ENCODE measurements around the gene LARP4B. TPM values are rescaled to one million over a fixed set of nuclear protein-coding genes. Genes with fewer than 3 reads are reported as not detected.

LARP4B gene
- total RNA-seq, 1 donor from 2014 or later, result 137 TPM

DNA sequence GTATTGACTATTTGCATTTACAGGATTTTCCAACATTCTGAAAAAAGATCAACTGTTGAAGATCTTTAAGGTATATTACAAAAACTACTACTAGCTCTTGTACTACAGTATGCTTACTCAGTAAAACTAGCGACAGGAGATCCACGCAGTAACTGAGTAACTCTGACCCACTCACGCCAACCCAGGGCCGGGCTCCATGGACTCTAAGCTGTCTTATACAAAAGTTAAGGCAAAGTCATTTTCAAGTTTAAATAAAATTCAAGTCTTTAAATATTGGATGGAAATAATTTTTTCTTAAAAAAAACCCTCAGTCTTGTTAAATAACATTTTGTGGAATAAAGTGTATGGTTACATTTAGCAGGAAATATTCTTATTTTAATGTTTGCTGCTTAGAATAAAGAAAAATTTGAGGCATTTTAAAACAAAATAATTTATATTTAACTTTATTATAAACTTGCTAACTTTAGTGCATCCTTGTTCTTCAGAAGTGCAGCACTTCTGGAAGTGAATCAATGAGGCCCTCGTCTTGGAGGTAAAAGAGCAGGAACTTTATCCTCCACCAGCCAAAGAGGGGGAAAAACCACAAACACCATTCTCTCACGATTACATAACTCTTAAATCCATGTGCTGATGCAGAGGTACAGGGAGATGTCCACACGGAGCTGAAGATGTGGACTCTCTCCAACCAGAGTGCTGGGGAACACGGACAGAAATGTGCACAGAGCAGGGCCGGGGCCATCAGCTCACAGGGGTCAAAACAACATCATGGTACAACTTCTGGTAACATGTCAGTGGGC is 119.9 kb downstream of the LARP4B start:
- intact Hi-C loops (cut with micrococcal nuclease), result no loop called here
- H3K36me3 Mint-ChIP-seq (ENCODE audit: low read depth), result peaks cover 77% of the 10 kb centered on the region
- no peaks in the 10 kb centered on the region for H3K4me1 Mint-ChIP-seq (ENCODE audit: low read depth)
- H3K27me3 Mint-ChIP-seq (ENCODE audit: low read depth), result no peaks in the 10 kb centered on the region
- no peaks in the 10 kb centered on the region for H3K9me3 Mint-ChIP-seq
- DNase-seq (ENCODE audit: low spot score), result no peak
- H3K4me3 Mint-ChIP-seq (ENCODE audit: low read depth), result no peak overlapping the region
- no peak overlapping the region for H3K27ac Mint-ChIP-seq

DNA sequence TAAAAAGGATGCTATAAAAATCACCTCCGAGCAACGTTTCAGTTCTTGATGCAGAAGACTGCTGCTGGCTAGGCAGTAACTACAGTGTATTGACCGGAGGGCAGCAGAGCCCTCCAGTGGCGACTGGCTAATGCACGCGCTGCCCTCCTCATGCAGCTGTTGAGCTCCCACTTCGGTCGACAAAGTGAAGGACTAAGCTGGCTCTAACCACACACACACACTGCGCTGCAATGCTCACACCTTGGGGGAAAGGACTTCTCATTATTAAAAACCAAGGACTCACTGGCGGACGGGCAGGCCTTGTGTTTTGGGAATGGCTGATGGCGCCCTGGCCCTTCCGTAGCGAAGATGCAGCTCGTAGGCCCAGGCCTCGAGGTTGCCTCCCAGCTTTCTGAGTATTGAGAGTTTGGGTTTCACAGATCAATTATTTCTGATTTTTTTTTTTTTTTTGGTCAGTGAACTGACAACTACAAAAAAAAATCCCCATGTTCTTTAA is 121.1 kb downstream of the LARP4B start:
- H3K36me3 Mint-ChIP-seq (ENCODE audit: low read depth), result peaks cover 76% of the 10 kb centered on the region
- intact Hi-C loops (cut with micrococcal nuclease), result no loop called here
- no peaks in the 10 kb centered on the region for H3K4me1 Mint-ChIP-seq (ENCODE audit: low read depth)
- no peak for DNase-seq (ENCODE audit: low spot score)
- H3K4me3 Mint-ChIP-seq (ENCODE audit: low read depth), result no peak overlapping the region
- no peaks in the 10 kb centered on the region for H3K27me3 Mint-ChIP-seq (ENCODE audit: low read depth)
- H3K27ac Mint-ChIP-seq, result no peak overlapping the region
- H3K9me3 Mint-ChIP-seq, result no peaks in the 10 kb centered on the region

DNA sequence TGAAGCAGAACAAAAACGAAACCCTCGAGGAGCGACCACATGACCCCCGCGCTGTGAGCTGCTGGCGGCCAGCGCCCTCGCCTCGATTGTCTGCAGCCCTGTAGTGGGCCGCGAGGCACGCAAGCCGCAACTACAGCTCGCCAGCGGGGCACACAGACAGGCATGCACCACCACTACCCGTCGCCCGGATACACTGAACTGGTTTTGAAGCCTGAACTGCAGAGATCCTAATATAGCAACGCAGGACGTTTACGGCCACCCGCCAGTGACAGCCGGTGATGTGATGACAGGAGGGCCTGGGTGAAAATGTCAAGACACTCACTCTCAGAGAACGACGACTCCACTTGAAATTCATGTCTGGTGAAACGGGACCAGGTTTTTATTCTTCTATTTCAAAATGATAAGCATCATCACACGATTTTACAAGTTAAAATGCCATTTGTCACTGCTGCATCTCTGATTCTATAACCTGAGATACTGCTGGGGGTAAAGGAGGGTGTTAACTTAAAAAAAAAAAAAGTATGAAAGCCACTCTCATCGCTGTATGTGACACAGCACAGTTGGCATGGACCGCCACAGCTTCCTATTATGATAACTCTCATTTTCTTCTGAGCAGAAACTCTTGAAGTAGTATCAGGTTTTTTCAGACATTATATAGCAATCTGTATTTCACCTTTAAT is 121.7 kb downstream of the LARP4B start:
- Mint-ChIP-seq H3K27ac (no peak overlapping the region), H3K4me1 (ENCODE audit: low read depth) (peaks cover 1% of the 10 kb centered on the region), H3K9me3 (no peaks in the 10 kb centered on the region), H3K36me3 (ENCODE audit: low read depth) (peaks cover 70% of the 10 kb centered on the region), H3K4me3 (ENCODE audit: low read depth) (no peak overlapping the region), H3K27me3 (ENCODE audit: low read depth) (no peaks in the 10 kb centered on the region)
- DNase-seq (ENCODE audit: low spot score), result no peak
- intact Hi-C loops (cut with micrococcal nuclease), result no loop called here

DNA sequence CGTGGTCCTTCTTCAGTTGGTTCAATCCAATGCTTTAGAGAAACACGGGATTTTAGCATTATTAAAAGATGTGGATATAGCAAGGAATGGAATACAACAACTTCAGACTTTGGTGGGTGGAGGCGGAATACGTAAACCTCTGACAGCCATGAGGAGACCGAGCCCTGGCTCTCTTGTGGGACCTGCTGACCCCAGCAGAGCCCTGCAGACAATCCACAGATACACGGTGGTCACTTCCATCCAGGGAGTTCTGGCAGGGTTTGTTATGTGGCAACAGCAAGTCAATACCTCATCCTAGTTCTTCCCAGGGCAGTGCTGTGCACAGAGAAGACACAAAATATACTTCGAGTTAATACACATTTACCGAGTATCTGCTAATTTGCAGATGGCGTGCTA is 123.5 kb downstream of the LARP4B start:
- Mint-ChIP-seq H3K36me3 (ENCODE audit: low read depth) (peaks cover 55% of the 10 kb centered on the region), H3K4me3 (ENCODE audit: low read depth) (no peak overlapping the region), H3K9me3 (no peaks in the 10 kb centered on the region), H3K27ac (no peak overlapping the region), H3K4me1 (ENCODE audit: low read depth) (peaks cover 4% of the 10 kb centered on the region), H3K27me3 (ENCODE audit: low read depth) (no peaks in the 10 kb centered on the region)
- intact Hi-C loops (cut with micrococcal nuclease), result no loop called here
- DNase-seq (ENCODE audit: low spot score), result no peak

DNA sequence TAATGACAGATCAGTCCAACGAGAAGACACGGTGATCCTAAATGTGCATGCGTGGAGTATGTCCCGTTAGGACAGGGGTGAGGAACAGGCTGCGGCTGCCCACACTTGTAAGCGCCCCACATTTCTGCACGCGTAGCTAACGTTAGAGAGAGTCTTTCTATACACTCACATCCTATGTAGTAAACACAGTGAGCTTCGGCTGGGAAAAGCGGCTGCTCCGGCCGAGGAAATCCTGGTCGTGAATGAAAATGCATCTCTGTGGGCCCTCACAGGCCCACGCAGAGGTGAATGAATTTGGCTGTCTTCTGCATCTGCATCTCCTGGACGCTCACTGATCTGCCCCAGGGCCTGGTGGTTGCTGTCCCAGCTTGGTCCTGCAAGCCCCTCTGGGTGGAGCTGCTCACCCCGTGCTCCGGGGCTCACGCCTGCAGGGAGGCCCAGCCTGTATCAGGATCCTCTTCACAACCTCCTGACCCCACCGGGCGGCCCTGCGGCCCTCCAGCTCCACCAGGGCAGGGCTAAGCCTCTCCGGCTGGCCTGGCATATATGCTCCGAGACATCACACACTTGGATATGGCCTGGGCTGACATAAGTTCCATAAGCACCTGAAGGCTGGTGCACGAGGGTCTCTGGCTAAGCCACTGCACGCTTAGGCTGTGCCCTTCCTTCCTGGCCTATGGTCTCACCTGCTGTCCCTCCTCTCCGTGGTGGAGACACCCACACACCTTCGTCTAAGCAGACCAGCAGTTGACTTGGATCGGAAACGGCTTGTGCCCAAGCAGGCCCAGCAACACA is 124.1 kb downstream of the LARP4B start:
- intact Hi-C loops (cut with micrococcal nuclease), result no loop called here
- Mint-ChIP-seq H3K36me3 (ENCODE audit: low read depth) (peaks cover 52% of the 10 kb centered on the region), H3K4me1 (ENCODE audit: low read depth) (peaks cover 4% of the 10 kb centered on the region), H3K9me3 (no peaks in the 10 kb centered on the region), H3K27me3 (ENCODE audit: low read depth) (no peaks in the 10 kb centered on the region), H3K27ac (no peak overlapping the region), H3K4me3 (ENCODE audit: low read depth) (no peak overlapping the region)
- DNase-seq (ENCODE audit: low spot score), result no peak

DNA sequence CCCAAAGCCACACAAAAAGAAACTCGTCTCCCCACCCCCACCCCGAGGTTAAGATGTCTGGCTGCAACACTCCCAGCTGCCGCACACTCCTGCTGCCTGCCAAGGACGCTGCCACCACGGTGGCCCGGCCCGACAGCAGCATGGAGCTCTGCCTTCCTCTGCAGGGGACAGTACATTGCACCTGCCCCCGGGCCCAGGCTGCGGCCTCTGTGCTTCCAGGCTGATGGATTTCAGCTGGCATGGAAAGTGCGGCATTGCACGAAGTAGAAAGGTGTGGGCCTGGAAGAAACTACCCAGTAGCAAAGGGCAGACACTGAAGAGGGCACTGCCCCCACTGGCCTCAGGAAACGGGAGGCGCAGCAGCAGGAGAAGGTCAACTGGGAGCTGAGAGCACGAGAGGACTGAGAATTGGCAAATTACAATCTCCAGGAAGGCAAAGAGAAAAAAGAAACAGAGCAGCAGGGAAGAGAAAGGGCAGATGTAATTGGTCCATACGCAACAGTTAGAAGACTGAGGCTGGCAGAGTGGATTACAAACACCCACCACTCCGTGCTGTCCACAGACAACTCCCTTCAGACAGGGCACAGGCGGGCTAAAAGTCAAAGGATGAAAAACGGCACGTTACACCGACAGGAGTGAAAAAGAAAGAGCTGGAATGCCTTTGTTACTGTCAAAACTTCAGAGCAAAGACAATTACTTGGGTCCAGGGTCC is 124.9 kb downstream of the LARP4B start:
- Mint-ChIP-seq H3K27me3 (ENCODE audit: low read depth) (no peaks in the 10 kb centered on the region), H3K36me3 (ENCODE audit: low read depth) (peaks cover 45% of the 10 kb centered on the region), H3K9me3 (no peaks in the 10 kb centered on the region), H3K27ac (no peak overlapping the region), H3K4me3 (ENCODE audit: low read depth) (no peak overlapping the region), H3K4me1 (ENCODE audit: low read depth) (peaks cover 4% of the 10 kb centered on the region)
- no peak for DNase-seq (ENCODE audit: low spot score)
- intact Hi-C loops (cut with micrococcal nuclease), result no loop called here

DNA sequence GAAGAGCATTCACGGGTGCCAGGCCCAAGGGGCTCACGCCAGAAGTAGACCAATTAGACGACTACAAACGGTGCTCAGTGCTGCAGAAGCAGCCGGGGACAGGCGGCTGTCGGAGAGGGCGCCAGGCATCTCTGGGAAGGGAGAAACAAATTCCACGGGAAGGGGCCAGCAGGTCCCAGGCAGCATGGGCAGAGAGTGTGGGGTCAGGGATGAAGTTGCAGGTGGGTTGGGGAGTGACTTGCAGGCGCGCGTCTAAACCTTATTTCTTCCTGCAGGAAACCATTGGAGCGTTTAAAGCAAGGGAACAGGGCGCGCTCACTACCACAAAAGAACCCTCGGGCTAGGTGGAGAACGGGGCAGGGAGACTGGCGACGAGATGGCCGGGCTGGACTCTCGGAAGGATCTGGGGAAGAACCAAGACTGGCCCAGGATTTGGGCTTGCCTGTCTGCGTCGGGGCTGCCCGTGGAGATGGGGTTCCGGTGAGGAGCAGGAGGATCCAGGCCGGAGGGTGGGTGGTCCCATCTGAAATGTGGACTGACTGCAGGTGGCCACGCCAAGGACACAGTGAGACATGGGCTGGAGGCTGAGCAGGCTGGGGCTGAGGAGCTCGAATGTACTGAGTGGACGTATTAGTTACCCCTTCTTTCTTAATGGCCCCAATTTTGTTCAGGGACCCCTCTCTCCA is 125.7 kb downstream of the LARP4B start:
- no peaks in the 10 kb centered on the region for H3K9me3 Mint-ChIP-seq
- no peak for DNase-seq (ENCODE audit: low spot score)
- no peaks in the 10 kb centered on the region for H3K27me3 Mint-ChIP-seq (ENCODE audit: low read depth)
- H3K27ac Mint-ChIP-seq, result no peak overlapping the region
- intact Hi-C loops (cut with micrococcal nuclease), result no loop called here
- no peak overlapping the region for H3K4me3 Mint-ChIP-seq (ENCODE audit: low read depth)
- H3K4me1 Mint-ChIP-seq (ENCODE audit: low read depth), result peaks cover 4% of the 10 kb centered on the region
- H3K36me3 Mint-ChIP-seq (ENCODE audit: low read depth), result peaks cover 42% of the 10 kb centered on the region

DNA sequence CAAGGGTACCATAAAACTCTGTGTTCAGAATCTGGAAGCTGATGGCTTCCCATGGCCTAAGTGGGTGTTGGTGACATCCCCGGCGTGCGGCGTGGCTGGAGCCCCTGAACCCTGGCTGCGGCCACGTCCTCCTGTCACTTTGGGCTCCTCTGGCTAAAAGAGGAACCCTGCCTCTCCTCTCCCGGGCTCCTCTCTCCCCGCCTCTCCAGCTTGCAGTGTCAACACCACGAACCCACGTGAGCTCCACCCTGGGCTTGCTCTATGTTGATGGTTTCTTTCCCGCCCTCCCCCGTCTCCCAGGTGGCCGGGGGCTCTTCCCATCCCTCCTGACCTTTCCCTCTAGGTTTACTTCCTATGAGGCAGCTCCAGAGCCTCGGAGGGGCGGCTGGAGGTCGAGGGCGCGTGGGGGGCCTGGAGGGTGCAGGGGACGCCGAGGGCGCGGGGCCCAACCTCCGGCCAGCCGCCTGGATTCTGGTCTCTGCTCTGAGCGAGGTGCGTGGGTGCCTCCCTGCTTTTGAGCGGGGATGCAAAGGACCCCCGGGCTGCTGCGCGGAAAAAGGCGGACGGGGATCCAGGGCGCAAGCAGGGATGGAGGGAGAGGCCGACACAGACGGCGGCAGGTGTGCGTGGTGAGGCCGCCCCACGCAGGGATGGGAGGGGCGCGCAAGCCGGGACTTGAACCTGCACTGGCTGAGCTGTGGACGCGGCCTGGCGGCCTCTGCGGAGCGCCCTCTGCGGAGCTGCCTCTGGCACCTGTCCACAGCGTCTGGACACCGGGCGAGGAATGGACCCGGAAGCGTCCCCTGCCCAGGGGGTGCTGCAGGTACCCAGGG is 126.5 kb downstream of the LARP4B start:
- Mint-ChIP-seq H3K36me3 (ENCODE audit: low read depth) (peaks cover 38% of the 10 kb centered on the region), H3K4me1 (ENCODE audit: low read depth) (peaks cover 4% of the 10 kb centered on the region), H3K9me3 (no peaks in the 10 kb centered on the region), H3K27ac (no peak overlapping the region), H3K4me3 (ENCODE audit: low read depth) (no peak overlapping the region), H3K27me3 (ENCODE audit: low read depth) (no peaks in the 10 kb centered on the region)
- DNase-seq (ENCODE audit: low spot score), result no peak
- intact Hi-C loops (cut with micrococcal nuclease), result no loop called here

DNA sequence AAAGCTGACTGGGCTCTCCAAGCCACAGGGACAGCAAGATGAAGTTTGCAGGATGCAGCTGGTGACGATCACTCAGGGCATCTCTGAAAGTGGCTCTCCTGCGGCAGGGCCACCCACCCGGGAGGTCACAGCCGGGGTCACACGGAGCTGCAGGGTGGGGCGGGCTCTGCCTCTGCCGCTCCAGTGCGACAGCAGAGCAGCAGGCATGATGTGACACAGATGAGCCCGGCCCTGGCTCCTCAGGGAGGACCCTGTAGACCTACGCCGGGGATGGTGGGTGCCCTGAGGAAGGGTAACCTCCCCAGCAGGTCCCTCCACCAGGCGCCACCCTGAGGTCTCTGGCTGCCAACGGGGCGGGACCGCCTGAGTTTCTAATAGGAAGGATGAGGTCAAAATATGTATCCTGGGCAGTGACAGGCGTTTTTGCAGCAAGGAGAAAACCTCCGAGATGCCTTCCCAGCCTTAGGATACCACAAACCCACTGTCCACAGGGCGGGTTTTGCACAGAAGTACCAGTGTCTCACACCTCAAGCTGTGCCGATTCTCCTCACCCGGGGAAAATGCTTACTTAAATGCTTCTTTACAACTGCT is 127.2 kb downstream of the LARP4B start:
- no peak overlapping the region for H3K4me3 Mint-ChIP-seq (ENCODE audit: low read depth)
- H3K27ac Mint-ChIP-seq, result no peak overlapping the region

DNA sequence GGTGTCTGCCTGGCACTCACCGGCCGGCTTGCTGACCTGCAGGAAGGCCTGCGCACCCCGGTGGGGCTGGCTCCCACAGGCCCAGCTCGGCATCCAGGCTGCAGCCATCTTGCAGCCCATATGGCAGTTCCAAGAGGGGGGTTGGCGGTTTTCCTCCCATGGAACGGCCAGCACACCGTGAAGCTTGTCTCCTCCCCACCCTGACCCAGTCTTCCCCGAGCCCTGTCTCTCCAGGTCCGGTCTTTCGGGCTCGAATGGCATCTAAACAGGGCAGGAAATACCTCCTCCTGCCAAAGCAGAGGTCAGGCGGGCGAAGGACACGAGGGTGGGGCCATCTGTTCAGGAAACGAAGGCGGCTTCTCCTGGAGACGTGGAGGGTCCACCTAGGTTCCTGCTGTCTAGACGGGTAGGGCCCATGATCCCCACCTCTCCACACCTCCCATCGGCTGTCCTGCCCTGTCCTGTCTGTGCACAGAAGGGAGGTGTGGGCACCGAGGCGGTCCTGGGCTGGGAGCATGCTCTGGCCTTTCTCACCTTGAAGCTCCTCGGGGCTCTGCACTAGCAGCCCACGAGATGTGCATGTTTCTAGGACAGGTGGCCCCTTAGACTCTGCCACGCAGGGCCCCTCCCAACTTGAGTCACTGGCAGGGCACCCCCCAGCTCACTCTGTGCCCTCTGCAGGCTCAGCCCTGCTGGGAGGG is 128.3 kb downstream of the LARP4B start:
- H3K36me3 Mint-ChIP-seq (ENCODE audit: low read depth), result peaks cover 26% of the 10 kb centered on the region

More for the DNA sequence above, 127.2 kb downstream of the LARP4B start:
- intact Hi-C loops (cut with micrococcal nuclease), result no loop called here
- DNase-seq (ENCODE audit: low spot score), result no peak
- Mint-ChIP-seq H3K27me3 (ENCODE audit: low read depth) (no peaks in the 10 kb centered on the region), H3K4me1 (ENCODE audit: low read depth) (peaks cover 4% of the 10 kb centered on the region), H3K36me3 (ENCODE audit: low read depth) (peaks cover 31% of the 10 kb centered on the region), H3K9me3 (peaks cover 1% of the 10 kb centered on the region)

DNA sequence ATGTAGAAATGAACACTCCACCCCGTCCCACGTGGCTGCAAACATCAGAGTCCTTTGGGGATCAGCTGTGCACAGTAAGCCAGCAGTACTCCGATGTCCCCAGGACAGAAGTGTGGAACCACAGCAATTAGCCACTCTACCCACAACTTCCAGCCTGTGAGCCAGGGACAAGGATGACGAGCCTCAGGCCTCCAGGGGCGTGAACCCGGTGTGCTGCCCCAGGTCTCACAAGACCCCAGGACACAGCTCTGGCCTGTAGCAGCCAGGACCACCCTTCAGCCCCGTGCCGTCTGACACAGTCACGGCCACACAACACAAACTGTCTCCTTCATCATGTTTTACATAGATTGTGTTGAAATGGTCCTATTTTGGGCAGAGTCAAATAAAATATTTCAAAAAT is 129.0 kb downstream of the LARP4B start:
- no peak overlapping the region for H3K4me3 Mint-ChIP-seq (ENCODE audit: low read depth)
- DNase-seq (ENCODE audit: low spot score), result no peak
- no peak overlapping the region for H3K27ac Mint-ChIP-seq
- H3K27me3 Mint-ChIP-seq (ENCODE audit: low read depth), result no peaks in the 10 kb centered on the region
- peaks cover 17% of the 10 kb centered on the region for H3K9me3 Mint-ChIP-seq
- intact Hi-C loops (cut with micrococcal nuclease), result no loop called here
- peaks cover 4% of the 10 kb centered on the region for H3K4me1 Mint-ChIP-seq (ENCODE audit: low read depth)
- H3K36me3 Mint-ChIP-seq (ENCODE audit: low read depth), result peaks cover 24% of the 10 kb centered on the region

More for the DNA sequence above, 128.3 kb downstream of the LARP4B start:
- no peak overlapping the region for H3K27ac Mint-ChIP-seq
- peaks cover 11% of the 10 kb centered on the region for H3K9me3 Mint-ChIP-seq
- intact Hi-C loops (cut with micrococcal nuclease), result no loop called here
- H3K27me3 Mint-ChIP-seq (ENCODE audit: low read depth), result no peaks in the 10 kb centered on the region
- DNase-seq (ENCODE audit: low spot score), result no peak
- no peak overlapping the region for H3K4me3 Mint-ChIP-seq (ENCODE audit: low read depth)
- H3K4me1 Mint-ChIP-seq (ENCODE audit: low read depth), result peaks cover 4% of the 10 kb centered on the region
